Amniotic stem cell (primary cell): ENCODE data around the gene HOXD11.
A peak's percentile ranks its signal among the peaks of the same experiment; 100 is the strongest.

Experiments used
- DNase-seq: peaks from one replicate; lab custom pipeline; 2025; lab: John Stamatoyannopoulos, UW

Gene HOXD11

GRCh38 chr2:176093145-176093897 lies 13.8 kb upstream of the HOXD11 start:
- no peak for DNase-seq

- DNase-seq: no peak
These were observed 13.2 kb upstream of the HOXD11 start for GRCh38 chr2:176093898-176094249.

- DNase-seq: no peak
These were observed 12.7 kb upstream of the HOXD11 start for GRCh38 chr2:176094349-176094748.

- DNase-seq: no peak
These were observed 11.7 kb upstream of the HOXD11 start for GRCh38 chr2:176095421-176095820.

- no peak for DNase-seq
These were observed 10.7 kb upstream of the HOXD11 start for GRCh38 chr2:176096243-176096985.

- DNase-seq: peak; percentile 19
These were observed 9.9 kb upstream of the HOXD11 start for GRCh38 chr2:176096986-176097819.

- no peak for DNase-seq
These were observed 9.2 kb upstream of the HOXD11 start for GRCh38 chr2:176097820-176098365.

- DNase-seq: no peak
These were observed 8.5 kb upstream of the HOXD11 start for GRCh38 chr2:176098366-176099158.

- no peak for DNase-seq
These were observed 7.8 kb upstream of the HOXD11 start for GRCh38 chr2:176099159-176099727.

GRCh38 chr2:176099728-176100546 lies 7.1 kb upstream of the HOXD11 start, which contains the start of gene HOXD12:
Gene HOXD12 (plus strand): TSS chr2:176099795. CDS start chr2:176099802, 7 bp downstream.
- DNase-seq: no peak

GRCh38 chr2:176100547-176101140 lies 6.4 kb upstream of the HOXD11 start:
- no peak for DNase-seq

GRCh38 chr2:176101216-176101830 lies 5.8 kb upstream of the HOXD11 start:
- DNase-seq: no peak

- no peak for DNase-seq
These were observed 5.2 kb upstream of the HOXD11 start for GRCh38 chr2:176101842-176102241.

- DNase-seq: no peak
These were observed 4.7 kb upstream of the HOXD11 start for GRCh38 chr2:176102309-176102866.

GRCh38 chr2:176103194-176103593 lies 3.9 kb upstream of the HOXD11 start:
- DNase-seq: no peak

GRCh38 chr2:176103742-176104315 lies 3.3 kb upstream of the HOXD11 start:
- no peak for DNase-seq

GRCh38 chr2:176104316-176105077 lies 2.6 kb upstream of the HOXD11 start:
- no peak for DNase-seq
